Ishikawa (cell line): ENCODE data around the gene SYNDIG1L.
A peak's percentile ranks its signal among the peaks of the same experiment; 100 is the strongest.

ENCODE experiments used
- CEBPB ChIP-seq: IDR thresholded peaks from 2 replicates; pipeline ENCODE4 v1.6.1; 2012
- CREB1 ChIP-seq: IDR thresholded peaks from 2 replicates; pipeline ENCODE4 v1.6.1; 2012; ENCODE audit warnings: low read depth
- EGR1 ChIP-seq: IDR thresholded peaks from 2 replicates; pipeline ENCODE4 v1.6.1; 2012
- EP300 ChIP-seq: IDR thresholded peaks from 2 replicates; pipeline ENCODE4 v1.6.1; 2012; ENCODE audit warnings: borderline replicate concordance
- FOXM1 ChIP-seq: IDR thresholded peaks from 2 replicates; pipeline ENCODE4 v1.6.1; 2012; ENCODE audit warnings: low read depth, borderline replicate concordance
- MAX ChIP-seq: IDR thresholded peaks from 2 replicates; pipeline ENCODE4 v1.6.1; 2012
- NFIC ChIP-seq: IDR thresholded peaks from 2 replicates; pipeline ENCODE4 v1.6.1; 2012
- RAD21 ChIP-seq: IDR thresholded peaks from 2 replicates; pipeline ENCODE4 v1.6.1; 2012; ENCODE audit warnings: low read depth
- REST ChIP-seq: IDR thresholded peaks from 2 replicates; pipeline ENCODE4 v1.6.1; 2012; ENCODE audit warnings: low read depth, mild to moderate bottlenecking
- TAF1 ChIP-seq: IDR thresholded peaks from 2 replicates; pipeline ENCODE4 v1.6.1; 2012; ENCODE audit warnings: low read depth, mild to moderate bottlenecking
- TCF12 ChIP-seq: IDR thresholded peaks from 2 replicates; pipeline ENCODE4 v1.6.1; 2012; ENCODE audit warnings: low read depth
- TEAD4 ChIP-seq: IDR thresholded peaks from 2 replicates; pipeline ENCODE4 v1.6.1; 2012
- USF1 ChIP-seq: IDR thresholded peaks from 2 replicates; pipeline ENCODE4 v1.6.1; 2012
- YY1 ChIP-seq: IDR thresholded peaks from 2 replicates; pipeline ENCODE4 v1.6.1; 2012; ENCODE audit warnings: low read depth
- ZBTB7A ChIP-seq: IDR thresholded peaks from 2 replicates; pipeline ENCODE4 v1.6.1; 2012; ENCODE audit warnings: low read depth

SYNDIG1L gene

GRCh38 chr14:74429991-74430390 lies 4.0 kb upstream of the SYNDIG1L start:
- TF ChIP-seq EGR1 (no peak), NFIC (no peak), CEBPB (no peak), REST (no peak), EP300 (no peak), YY1 (no peak), MAX (no peak), ZBTB7A (no peak), USF1 (no peak), CREB1 (no peak), TEAD4 (no peak), RAD21 (no peak), FOXM1 (no peak), TCF12 (no peak)

DNA sequence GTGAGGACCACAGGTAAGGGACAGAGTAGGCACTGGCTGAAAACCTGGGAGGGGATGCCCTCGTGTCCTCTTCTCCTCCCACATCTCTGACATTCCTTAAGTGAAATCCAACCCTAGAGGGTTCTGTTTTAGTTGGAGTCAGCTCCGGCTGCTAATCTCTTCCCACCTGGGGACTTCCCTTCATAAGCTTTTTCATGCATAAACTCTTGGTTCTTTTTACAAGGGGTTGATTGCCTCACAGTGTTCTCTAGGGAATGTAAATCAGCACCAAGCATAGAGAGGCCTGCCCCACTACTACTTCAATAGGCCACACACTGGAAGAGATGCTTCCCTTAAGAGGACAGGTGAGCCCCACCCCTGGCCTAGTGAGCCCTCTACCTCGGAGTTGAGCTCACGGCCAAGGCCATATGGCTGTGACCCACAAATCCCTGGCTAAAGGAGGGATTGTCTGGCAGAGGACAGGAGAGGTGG lies 3.2 kb upstream of the SYNDIG1L start:
- TF ChIP-seq EP300: no peak
- no peak for TF ChIP-seq YY1
- no peak for TF ChIP-seq CEBPB
- no peak for TF ChIP-seq TCF12
- no peak for TF ChIP-seq NFIC
- TF ChIP-seq USF1: no peak
- TF ChIP-seq EGR1: no peak
- TF ChIP-seq TEAD4: no peak
- no peak for TF ChIP-seq ZBTB7A

GRCh38 chr14:74427651-74428050 lies 1.6 kb upstream of the SYNDIG1L start:
- TF ChIP-seq TEAD4 (no peak), ZBTB7A (no peak), CEBPB (no peak), MAX (no peak), FOXM1 (no peak), RAD21 (no peak)

GRCh38 chr14:74425525-74426201 lies 347 bp downstream of the SYNDIG1L start:
- TF ChIP-seq FOXM1 (no peak), REST (peak; percentile 85), EP300 (0 out of 2 replicates have a peak, but pooled peaks have one; percentile 13)

GRCh38 chr14:74424606-74425005 lies 1.4 kb downstream of the SYNDIG1L start:
- TF ChIP-seq NFIC (no peak), EP300 (no peak), TCF12 (no peak), RAD21 (no peak), MAX (no peak), CEBPB (no peak), USF1 (no peak), TEAD4 (no peak), CREB1 (no peak), ZBTB7A (no peak), REST (no peak), YY1 (no peak), EGR1 (no peak), TAF1 (no peak), FOXM1 (no peak)
